Breast epithelium (tissue), 4 donors: ENCODE measurements around the gene BCL6. TPM values are rescaled to one million over a fixed set of nuclear protein-coding genes. Genes with fewer than 3 reads are reported as not detected.

Source experiments
- DNase-seq, 2 donors: peaks; one replicate each; pipeline ENCODE4 v3.0.0-alpha.2; 2019; ENCODE audit warnings: low spot score in 2 of 2
- H3K27ac ChIP-seq, 2 donors: fragments of 200-600 bp; sonication (generic) in 1 of 2; one replicate each; pipeline ENCODE4 v1.5.1; 2016 to 2019; ENCODE audit warnings: mild to moderate bottlenecking in 1 of 2
- H3K27me3 ChIP-seq, 2 donors: fragments of 200-600 bp; sonication (generic) in 1 of 2; one replicate each; pipeline versions ENCODE4 v1.5.1 to v1.6.0; 2017 to 2019; ENCODE audit warnings: control low read depth in 1 of 2, mild to moderate bottlenecking in 1 of 2
- H3K36me3 ChIP-seq: fragments of 200-600 bp; one replicate; pipeline ENCODE4 v1.5.1; 2019
- H3K4me1 ChIP-seq, 2 donors: fragments of 200-600 bp; sonication (generic); one replicate each; pipeline ENCODE4 v1.5.1; 2016 to 2019; ENCODE audit warnings: control low read depth in 1 of 2
- H3K4me3 ChIP-seq, 3 donors: fragments of 200-600 bp; sonication (generic); 1 replicate in 2 of 3; 2 replicates in 1 of 3; pipeline ENCODE4 v1.5.1; 2016 to 2019; ENCODE audit warnings: mild to moderate bottlenecking in 3 of 3, moderate library complexity in 2 of 3
- H3K9me3 ChIP-seq, 2 donors: fragments of 200-600 bp; sonication (generic) in 1 of 2; one replicate each; pipeline ENCODE4 v1.5.1; 2016 to 2019; ENCODE audit warnings: control low read depth in 1 of 2
- POLR2A ChIP-seq: fragments of 450-650 bp; IDR thresholded peaks from one replicate; pipeline ENCODE4 v1.6.1; 2016; ENCODE audit warnings: antibody characterized with exemption, mild to moderate bottlenecking, moderate library complexity
- POLR2AphosphoS5 ChIP-seq, 3 donors: sonication (generic); formaldehyde crosslinking; IDR thresholded peaks; one replicate each; pipeline ENCODE4 v1.6.1; 2017; ENCODE audit warnings: antibody characterized with exemption in 3 of 3
- intact Hi-C: fragments of 100-400 bp; cut with DNase I; formaldehyde crosslinking; loops from one replicate; pipeline ENCODE4 v1.15.1; 2023; ENCODE audit warnings: low total_unique reads
- total RNA-seq, 3 donors: library from RNA; depleted of rRNA; stranded (reverse); fragments of >200 nt; gene quantifications; one replicate each; pipeline ENCODE4 v1.1.0, GENCODE V29; 2016
- TF ChIP-seq, protein P1 (sequence below), 3 donors: fragments of 450-650 bp; IDR thresholded peaks; one replicate each; pipeline ENCODE4 v1.5.1; 2016 to 2017; ENCODE audit warnings: antibody characterized with exemption in 3 of 3, mild to moderate bottlenecking in 3 of 3, moderate library complexity in 3 of 3

BCL6 gene
- total RNA-seq, 3 donors from 2014 or later: 281 to 346 (median 283) TPM

GRCh38 chr3:187738331-187739093, 6.8 kb downstream of the BCL6 start:
- H3K27ac ChIP-seq: peak overlapping the region; percentile 99
- peak; percentile 87 to 92 for DNase-seq
- intact Hi-C loops: no loop called here
- H3K27me3 ChIP-seq: no peaks in the 10 kb centered on the region
- H3K4me1 ChIP-seq: peaks cover 5 to 14% of the 10 kb centered on the region in 2 donors
- H3K9me3 ChIP-seq: no peaks in the 10 kb centered on the region
- H3K4me3 ChIP-seq: peak overlapping the region; percentile 64 to 93 (median 73)
- TF ChIP-seq, protein P1, sequence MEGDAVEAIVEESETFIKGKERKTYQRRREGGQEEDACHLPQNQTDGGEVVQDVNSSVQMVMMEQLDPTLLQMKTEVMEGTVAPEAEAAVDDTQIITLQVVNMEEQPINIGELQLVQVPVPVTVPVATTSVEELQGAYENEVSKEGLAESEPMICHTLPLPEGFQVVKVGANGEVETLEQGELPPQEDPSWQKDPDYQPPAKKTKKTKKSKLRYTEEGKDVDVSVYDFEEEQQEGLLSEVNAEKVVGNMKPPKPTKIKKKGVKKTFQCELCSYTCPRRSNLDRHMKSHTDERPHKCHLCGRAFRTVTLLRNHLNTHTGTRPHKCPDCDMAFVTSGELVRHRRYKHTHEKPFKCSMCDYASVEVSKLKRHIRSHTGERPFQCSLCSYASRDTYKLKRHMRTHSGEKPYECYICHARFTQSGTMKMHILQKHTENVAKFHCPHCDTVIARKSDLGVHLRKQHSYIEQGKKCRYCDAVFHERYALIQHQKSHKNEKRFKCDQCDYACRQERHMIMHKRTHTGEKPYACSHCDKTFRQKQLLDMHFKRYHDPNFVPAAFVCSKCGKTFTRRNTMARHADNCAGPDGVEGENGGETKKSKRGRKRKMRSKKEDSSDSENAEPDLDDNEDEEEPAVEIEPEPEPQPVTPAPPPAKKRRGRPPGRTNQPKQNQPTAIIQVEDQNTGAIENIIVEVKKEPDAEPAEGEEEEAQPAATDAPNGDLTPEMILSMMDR (IDR thresholded peaks at IDR 0.05): peak; percentile 58 to 76 (median 62)
- no peak for TF ChIP-seq POLR2A
- TF ChIP-seq POLR2AphosphoS5 (IDR thresholded peaks at IDR 0.05): peak in 2 of 3 donors; percentile 62 to 86
- H3K36me3 ChIP-seq: no peaks in the 10 kb centered on the region

- Histone ChIP-seq H3K27me3 (no peaks in the 10 kb centered on the region), H3K27ac (peak overlapping the region; percentile 99), H3K4me1 (peaks cover 5 to 14% of the 10 kb centered on the region in 2 donors), H3K9me3 (no peaks in the 10 kb centered on the region), H3K36me3 (no peaks in the 10 kb centered on the region), H3K4me3 (peak overlapping the region; percentile 64 to 93 (median 73))
- intact Hi-C loops: no loop called here
- TF ChIP-seq POLR2AphosphoS5 (IDR thresholded peaks at IDR 0.05): peak in 1 of 3 donors; percentile 2
- TF ChIP-seq, protein P1 (IDR thresholded peaks at IDR 0.05): no peak
- DNase-seq: no peak
Observed at GRCh38 chr3:187738071-187738330, 7.3 kb downstream of the BCL6 start.

DNA sequence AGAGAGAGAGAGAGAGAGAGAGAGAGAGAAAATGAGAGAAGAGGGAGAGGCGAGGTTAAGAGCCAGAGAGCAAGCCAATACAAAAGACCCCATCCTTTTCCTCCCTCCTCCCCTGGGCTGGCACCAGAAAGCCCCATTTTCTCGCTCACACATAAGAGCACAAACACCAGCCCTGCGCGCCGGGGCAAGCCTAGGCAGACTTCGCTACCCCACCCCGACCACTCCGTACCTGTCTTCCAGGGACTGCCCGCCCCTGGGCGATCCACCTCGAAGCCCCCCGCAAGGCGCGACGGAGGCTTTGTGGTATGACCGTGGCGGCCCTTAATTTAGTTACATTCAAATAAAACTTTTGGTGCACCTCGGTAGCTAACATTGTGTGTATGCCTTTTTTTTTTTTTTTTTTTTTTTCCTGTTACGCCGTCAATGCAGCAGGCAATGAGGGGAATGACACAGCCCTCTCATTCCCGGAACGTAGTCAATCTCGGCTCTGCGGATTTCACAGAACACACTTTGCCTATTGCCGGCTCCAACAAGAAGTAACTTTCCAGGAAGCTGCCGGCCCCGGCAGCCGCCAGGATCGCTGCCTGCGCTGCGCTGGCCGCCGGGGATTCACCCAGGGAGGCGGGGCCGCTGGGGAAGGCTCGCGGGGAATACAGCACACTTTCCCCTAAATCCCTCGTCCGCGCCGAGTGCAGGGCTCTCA, 7.7 kb downstream of the BCL6 start:
- no peaks in the 10 kb centered on the region for H3K27me3 ChIP-seq
- TF ChIP-seq POLR2A: peak; percentile 7
- TF ChIP-seq, protein P1 (IDR thresholded peaks at IDR 0.05): no peak
- peak in 1 of 3 donors; percentile 6 for TF ChIP-seq POLR2AphosphoS5 (IDR thresholded peaks at IDR 0.05)
- H3K36me3 ChIP-seq: no peaks in the 10 kb centered on the region
- H3K4me3 ChIP-seq: peak overlapping the region; percentile 64 to 93 (median 73)
- peak; percentile 70 to 75 for DNase-seq
- H3K4me1 ChIP-seq: peaks cover 5 to 14% of the 10 kb centered on the region in 2 donors
- no peaks in the 10 kb centered on the region for H3K9me3 ChIP-seq
- intact Hi-C loops: no loop called here
- peak overlapping the region; percentile 99 for H3K27ac ChIP-seq

GRCh38 chr3:187737006-187737367, 8.3 kb downstream of the BCL6 start:
- intact Hi-C loops: no loop called here
- H3K9me3 ChIP-seq: no peaks in the 10 kb centered on the region
- TF ChIP-seq POLR2A (no peak), POLR2AphosphoS5 (IDR thresholded peaks at IDR 0.05) (no peak)
- TF ChIP-seq, protein P1 (IDR thresholded peaks at IDR 0.05): no peak
- DNase-seq: no peak
- no peaks in the 10 kb centered on the region for H3K27me3 ChIP-seq
- H3K36me3 ChIP-seq: no peaks in the 10 kb centered on the region
- H3K4me3 ChIP-seq: peak overlapping the region; percentile 64 to 93 (median 73)
- peaks cover 5 to 14% of the 10 kb centered on the region in 2 donors for H3K4me1 ChIP-seq
- H3K27ac ChIP-seq: peak overlapping the region; percentile 99

DNA sequence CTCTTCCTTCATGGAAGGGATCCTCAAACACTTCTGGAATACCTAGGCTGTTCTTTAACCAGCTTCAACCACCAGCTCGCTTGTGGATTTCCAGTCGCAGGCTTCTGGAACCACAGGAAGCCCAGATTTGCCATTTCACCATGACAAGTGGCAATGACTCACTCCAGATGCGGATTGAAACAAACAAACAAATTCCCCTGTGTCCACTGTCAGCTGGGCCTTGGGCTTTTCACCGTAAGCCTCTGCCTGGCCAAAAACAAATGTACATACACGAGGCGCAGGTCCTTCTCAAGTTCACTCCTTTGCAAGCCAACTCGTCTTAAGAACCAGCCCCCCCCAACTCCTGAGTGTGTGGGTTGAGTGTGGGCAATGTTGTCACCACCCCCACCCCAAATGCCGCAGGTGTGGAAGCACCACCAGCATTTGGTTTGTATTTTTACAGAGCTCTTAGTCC, 8.8 kb downstream of the BCL6 start:
- intact Hi-C loops: no loop called here
- Histone ChIP-seq H3K9me3 (no peaks in the 10 kb centered on the region), H3K36me3 (no peaks in the 10 kb centered on the region), H3K4me3 (peak overlapping the region; percentile 64 to 93 (median 73)), H3K4me1 (peaks cover 5 to 14% of the 10 kb centered on the region in 2 donors), H3K27me3 (no peaks in the 10 kb centered on the region), H3K27ac (peak overlapping the region; percentile 99)
- TF ChIP-seq POLR2A (no peak), POLR2AphosphoS5 (IDR thresholded peaks at IDR 0.05) (no peak)
- TF ChIP-seq, protein P1 (IDR thresholded peaks at IDR 0.05): no peak
- peak in 1 of 2 donors; percentile 47 for DNase-seq
